ENCODE data around the gene PSME2. TPM values are rescaled to one million over a fixed set of nuclear protein-coding genes. Genes with fewer than 3 reads are reported as not detected.

Gene PSME2
- total RNA-seq, 8 experiments from 2014 or later = 77.2 to 504 (median 129) TPM

DNA sequence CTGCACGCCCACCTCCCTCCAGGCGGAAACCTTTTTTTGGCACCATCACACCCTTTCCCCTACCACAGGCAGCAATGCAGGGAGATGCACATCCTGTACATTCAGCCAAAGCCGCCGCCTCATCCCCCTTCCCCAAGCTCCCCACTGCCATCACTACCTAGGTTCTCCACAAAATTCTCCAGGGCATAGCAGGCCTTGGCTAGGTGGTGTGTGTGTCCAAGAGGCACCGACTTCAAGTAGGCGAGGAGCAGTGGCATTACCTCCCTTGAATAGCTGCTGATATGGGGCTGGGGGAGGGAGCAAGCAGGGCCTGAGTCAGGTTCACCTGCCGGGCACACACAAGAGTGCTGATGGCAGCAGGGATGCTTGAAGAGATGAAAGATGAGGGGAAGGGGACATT is 38.6 kb upstream of the PSME2 start:
- WGBS, 10 experiments = 90 to 100% (median 100%) methylated on average over 1 to 3 of the region's 7 CpGs; no CpG with 5 or more reads in 3 of the 10 experiments
- peaks cover 19 to 27% of the 10 kb centered on the region in 2 donors for H3K4me1 ChIP-seq (replicated peaks in 1 of 2)
- H3K27ac ChIP-seq = no peak overlapping the region
- in situ Hi-C loops (cut with MboI; ENCODE audit: low pct_unique_long_range_greater_than_20kb in 2 of 9, low sequenced_read_pairs in 9 of 9, unreplicated experiment in 9 of 9) = no loop called here
- no peak for ATAC-seq (replicated peaks in 6 of 8)
- no peak overlapping the region for H3K4me3 ChIP-seq

DNA sequence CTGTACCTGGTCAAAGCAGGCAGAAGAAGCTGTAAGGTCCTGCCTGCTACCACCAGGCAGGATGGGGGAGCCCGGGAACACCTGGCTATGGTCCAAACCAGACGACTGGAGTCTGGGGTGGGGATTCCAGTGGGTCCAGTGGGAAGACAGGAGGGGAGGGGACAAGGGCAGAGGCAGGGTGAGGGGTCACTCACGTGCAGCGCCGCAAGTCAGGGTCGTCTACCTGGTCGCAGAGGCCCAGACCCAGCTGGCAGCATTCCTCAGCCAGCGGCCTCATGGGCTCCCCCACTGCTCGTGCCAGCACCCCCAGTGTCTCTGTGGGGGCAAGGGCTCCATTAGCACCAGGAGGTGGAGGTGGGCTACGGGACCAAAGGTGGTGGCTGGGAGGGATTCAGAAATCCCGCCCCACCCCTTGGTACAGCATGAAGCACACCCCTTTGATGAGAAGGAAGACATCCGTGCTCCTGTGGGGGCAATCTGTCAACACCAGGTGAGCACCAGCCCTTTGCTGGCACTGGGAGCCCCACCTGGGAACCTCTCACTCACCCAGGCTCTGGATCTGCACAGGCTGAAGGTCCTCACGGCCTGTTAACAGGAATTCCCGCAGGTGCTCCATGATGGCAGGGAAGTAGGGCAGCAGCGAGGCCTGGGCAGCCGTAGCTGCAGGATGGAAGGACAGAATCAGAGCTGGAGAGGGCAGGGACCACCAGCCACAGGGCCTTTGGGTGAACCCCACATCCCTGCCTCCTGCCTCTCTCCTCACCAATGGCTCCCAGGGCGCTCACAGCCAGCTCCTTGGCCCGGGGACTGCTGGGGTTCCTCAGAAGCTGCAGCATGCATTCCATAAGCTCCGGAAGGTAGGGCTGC is 37.9 kb upstream of the PSME2 start:
- 83 to 100% (median 89%) methylated on average over 1 to 5 of the region's 19 CpGs; no CpG with 5 or more reads in 6 of the 10 experiments for WGBS, 10 experiments
- in situ Hi-C loops (cut with MboI; ENCODE audit: low pct_unique_long_range_greater_than_20kb in 2 of 9, low sequenced_read_pairs in 9 of 9, unreplicated experiment in 9 of 9) = no loop called here
- Histone ChIP-seq H3K4me3 (no peak overlapping the region), H3K27ac (no peak overlapping the region), H3K4me1 (replicated peaks in 1 of 2) (peaks cover 22 to 32% of the 10 kb centered on the region in 2 donors)
- no peak for ATAC-seq (replicated peaks in 6 of 8)

DNA sequence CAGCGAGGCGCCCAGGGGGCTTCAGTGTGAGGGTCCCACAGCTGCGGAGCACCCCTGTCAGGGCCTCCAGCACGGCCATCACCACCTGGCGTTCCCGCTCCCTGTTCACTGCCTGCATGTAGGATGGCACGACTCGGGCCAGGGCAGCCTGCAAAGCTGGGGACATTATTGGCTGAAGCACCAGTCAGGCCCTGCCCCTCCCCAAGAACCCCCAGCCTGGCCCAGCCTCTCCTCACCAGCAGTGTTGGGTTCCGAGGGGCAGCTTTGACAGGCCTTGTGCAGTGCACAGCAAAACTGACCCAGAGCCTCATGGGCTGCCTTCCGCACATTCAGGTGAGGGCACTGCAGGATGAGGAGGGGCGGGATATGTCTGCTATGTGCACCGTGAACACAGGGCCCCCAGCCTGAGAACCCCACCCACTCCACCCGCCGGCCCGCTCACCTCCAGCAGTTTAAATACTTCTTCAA is 36.6 kb upstream of the PSME2 start:
- in situ Hi-C loops (cut with MboI; ENCODE audit: low pct_unique_long_range_greater_than_20kb in 2 of 9, low sequenced_read_pairs in 9 of 9, unreplicated experiment in 9 of 9) = no loop called here
- H3K4me3 ChIP-seq = no peak overlapping the region
- 89 to 93% (median 90%) methylated on average over 2 to 5 of the region's 15 CpGs; no CpG with 5 or more reads in 7 of the 10 experiments for WGBS, 10 experiments
- ATAC-seq (replicated peaks in 6 of 8) = no peak
- H3K4me1 ChIP-seq (replicated peaks in 1 of 2) = peaks cover 24 to 30% of the 10 kb centered on the region in 2 donors
- H3K27ac ChIP-seq = no peak overlapping the region

DNA sequence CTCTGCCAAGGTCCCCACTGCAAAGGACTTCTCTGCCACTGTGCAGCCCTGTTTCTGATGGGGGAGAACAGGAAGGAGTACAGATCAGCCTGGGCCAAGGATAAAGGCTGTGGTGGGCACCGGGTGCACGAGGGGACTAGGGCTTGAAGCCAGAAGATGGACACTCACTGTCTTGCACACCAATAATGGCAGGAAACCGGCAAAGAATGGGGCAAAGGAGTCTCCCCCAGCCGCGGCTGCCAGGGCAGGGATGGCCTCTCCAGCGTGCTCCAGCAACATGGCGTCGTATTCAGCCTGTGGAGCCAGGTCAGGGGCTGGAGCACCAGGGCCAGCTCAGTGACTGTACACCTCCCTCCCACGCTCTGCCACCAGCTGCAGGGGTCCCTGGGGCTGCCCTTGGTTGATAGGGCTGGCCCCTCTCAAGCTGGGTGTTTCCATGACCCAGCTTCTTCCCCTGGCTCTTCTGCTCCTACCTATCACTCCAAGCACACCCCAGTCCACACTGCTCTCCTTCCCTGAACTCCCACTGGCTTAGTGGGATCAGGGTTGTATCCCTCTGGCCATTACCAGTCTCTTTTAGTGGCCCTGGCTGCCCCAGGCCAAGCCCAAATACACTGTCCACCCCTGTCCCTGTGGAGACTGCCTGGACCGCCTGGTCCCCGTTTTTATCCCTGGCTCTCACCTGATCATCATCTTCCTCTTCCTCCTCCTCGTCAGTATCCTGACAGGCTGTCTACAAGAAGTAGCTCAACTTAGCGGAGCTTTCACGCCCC is 35.9 kb upstream of the PSME2 start:
- Histone ChIP-seq H3K27ac (no peak overlapping the region), H3K4me1 (replicated peaks in 1 of 2) (peaks cover 19 to 25% of the 10 kb centered on the region in 2 donors), H3K4me3 (no peak overlapping the region)
- 80 to 100% (median 91%) methylated on average over 1 to 9 of the region's 14 CpGs; no CpG with 5 or more reads in 2 of the 10 experiments for WGBS, 10 experiments
- in situ Hi-C loops (cut with MboI; ENCODE audit: low pct_unique_long_range_greater_than_20kb in 2 of 9, low sequenced_read_pairs in 9 of 9, unreplicated experiment in 9 of 9) = no loop called here
- no peak for ATAC-seq (replicated peaks in 6 of 8)

DNA sequence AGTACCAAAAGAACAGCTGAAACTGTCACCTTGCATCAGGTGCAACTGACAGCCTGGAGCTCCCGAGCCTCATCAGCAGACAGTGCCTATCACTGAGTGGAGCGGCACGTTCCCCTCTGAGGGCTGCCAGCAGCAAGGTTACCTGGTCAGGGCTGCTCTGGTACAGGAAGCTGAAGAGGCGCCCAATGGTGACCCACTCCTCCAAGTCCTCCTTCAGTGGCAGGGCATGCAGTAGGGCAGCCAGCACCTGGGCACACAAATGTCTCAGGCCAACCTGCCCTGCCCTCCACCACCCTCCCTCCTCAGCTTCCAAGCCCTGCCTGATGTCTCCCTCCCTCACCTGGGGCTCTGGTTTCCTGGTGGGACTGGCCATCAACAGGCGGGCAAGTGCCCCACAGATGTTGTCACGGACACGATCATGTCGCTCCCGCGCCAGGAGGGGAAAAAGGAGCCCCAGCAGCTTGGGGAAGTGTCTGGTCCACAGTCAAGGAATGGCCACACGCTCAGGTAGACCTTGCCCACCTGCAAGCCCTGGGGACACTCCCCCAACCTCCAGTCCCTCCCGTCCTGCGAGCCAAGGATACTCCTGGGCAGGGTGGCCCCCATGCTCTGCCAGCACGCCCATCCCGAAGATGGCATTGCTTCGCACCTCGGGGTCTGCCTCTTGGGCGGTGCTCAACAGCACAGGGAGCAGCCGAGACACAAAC is 35.1 kb upstream of the PSME2 start:
- no peak overlapping the region for H3K27ac ChIP-seq
- 73 to 100% (median 98%) methylated on average over 1 to 8 of the region's 19 CpGs; no CpG with 5 or more reads in 5 of the 10 experiments for WGBS, 10 experiments
- in situ Hi-C loops (cut with MboI; ENCODE audit: low pct_unique_long_range_greater_than_20kb in 2 of 9, low sequenced_read_pairs in 9 of 9, unreplicated experiment in 9 of 9) = no loop called here

DNA sequence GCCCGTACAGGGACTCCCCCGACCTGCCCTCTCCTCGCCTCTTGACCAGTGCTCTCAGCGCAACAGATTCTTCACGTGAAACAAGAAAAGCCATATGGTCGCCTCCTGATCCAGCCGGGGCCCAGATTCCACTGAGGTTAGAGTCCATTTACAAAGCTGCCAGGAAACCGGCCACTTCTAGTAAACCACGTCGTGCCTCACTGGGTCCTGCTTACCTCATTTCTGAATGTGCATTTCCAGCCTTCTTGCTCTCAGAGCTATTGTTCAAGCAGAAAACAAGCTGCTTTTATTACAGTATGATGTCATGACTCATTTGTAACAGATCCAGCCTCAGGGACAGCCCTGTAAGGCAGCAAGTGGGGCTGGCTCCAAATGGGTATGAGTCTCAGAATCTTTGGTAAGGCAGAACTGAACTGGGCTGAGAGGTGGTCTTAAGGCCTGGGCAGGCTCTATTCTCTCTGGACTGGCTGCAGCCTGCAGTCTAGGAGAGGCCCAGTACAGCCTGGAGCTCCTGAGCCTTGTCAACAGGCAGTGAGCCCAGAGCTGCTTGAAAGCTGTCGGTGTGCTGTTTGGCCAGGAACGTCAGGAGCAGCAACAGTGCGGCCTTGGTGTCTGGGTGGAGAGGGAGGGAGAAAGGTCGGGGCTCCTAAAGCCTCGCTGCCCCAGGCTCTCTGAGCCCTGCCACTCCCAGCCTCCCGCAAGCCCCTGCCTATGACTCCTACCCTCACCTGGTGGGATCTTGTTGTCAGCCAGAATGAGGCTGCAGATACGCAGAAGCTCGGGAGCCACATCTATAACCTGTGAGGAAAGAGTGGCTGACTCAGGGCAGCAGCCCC is 33.8 kb upstream of the PSME2 start:
- Histone ChIP-seq H3K4me1 (replicated peaks in 1 of 2) (peaks cover 19 to 23% of the 10 kb centered on the region in 2 donors), H3K4me3 (no peak overlapping the region), H3K27ac (peak overlapping the region; percentile 87 to 89)
- in situ Hi-C loops (cut with MboI; ENCODE audit: low pct_unique_long_range_greater_than_20kb in 2 of 9, low sequenced_read_pairs in 9 of 9, unreplicated experiment in 9 of 9) = no loop called here
- ATAC-seq (replicated peaks in 6 of 8) = peak; percentile 43 to 89 (median 86)
- WGBS, 10 experiments = 60 to 100% (median 72%) methylated on average over 1 to 5 of the region's 18 CpGs; no CpG with 5 or more reads in 4 of the 10 experiments

More for the DNA sequence above, 35.1 kb upstream of the PSME2 start:
- H3K4me3 ChIP-seq = no peak overlapping the region
- no peak for ATAC-seq (replicated peaks in 6 of 8)
- H3K4me1 ChIP-seq (replicated peaks in 1 of 2) = peaks cover 19 to 23% of the 10 kb centered on the region in 2 donors

DNA sequence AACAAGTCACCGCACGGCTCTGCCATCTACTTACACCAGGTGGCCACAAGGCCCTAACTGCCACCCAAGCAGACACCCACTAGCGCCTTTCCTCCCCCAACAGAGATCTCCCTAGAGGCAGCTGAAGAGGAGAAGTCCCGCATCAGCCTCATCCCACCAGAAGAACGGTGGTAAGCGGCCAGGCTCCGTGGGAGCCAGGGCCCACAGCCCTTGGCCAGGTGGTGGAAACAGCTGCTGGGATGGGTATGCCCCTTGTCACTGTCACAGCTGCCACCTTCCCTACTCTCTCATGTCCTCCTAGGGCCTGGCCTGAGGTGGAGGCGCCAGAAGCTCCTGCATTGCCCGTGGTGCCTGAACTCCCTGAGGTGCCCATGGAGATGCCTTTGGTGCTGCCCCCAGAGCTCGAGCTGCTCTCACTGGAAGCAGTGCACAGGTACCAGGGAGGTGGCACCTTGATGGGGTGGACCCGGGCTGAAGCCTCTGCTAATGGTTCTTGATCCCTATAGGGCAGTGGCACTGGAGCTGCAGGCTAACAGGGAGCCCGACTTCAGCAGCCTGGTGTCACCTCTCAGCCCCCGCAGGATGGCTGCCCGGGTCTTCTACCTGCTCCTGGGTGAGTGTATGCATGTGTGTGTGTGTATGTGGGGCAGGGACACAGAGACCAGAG is 33.0 kb upstream of the PSME2 start:
- ATAC-seq (replicated peaks in 6 of 8) = peak in 2 of 8 experiments; percentile 0 to 1
- Histone ChIP-seq H3K27ac (peak overlapping the region; percentile 87 to 89), H3K4me1 (replicated peaks in 1 of 2) (peaks cover 19 to 23% of the 10 kb centered on the region in 2 donors), H3K4me3 (no peak overlapping the region)
- in situ Hi-C loops (cut with MboI; ENCODE audit: low pct_unique_long_range_greater_than_20kb in 2 of 9, low sequenced_read_pairs in 9 of 9, unreplicated experiment in 9 of 9) = no loop called here
- 78 to 100% (median 100%) methylated on average over 1 to 5 of the region's 14 CpGs; no CpG with 5 or more reads in 5 of the 10 experiments for WGBS, 10 experiments

DNA sequence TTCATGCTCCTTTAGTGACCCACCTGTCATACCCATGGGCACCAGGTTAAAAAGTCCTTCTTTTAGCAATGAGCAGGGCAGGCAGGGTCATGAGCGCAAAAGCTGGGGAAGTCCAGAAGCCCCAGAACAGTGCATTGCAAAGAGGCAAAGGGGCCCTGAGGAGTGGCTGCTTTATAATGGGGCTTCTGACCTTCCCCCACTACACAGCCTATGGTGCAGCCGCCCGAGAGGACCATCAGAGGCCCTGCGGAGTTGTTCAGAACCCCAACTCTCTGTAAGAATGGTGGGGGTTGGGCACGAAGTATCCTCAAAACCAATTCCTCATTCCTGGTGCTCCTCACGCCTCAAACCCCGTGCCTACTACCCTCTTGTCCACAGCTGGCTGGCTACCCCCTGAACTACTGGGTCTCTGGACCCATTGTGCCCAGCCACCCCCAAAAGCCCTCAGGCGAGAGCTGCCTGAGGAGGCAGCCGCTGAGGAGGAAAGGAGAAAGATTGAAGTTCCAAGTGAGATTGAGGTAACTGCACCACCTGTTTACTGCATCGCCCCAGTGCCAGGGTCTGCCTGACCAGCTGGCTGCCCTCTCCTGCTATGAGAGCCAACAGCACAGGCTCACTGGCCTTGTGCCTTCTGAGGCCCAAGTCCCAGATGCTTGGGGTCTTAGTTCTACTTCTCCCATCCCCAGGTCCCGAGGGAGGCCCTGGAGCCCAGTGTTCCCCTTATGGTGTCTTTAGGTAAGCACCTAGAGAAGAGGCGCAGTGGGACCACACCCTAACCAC is 32.2 kb upstream of the PSME2 start:
- WGBS, 10 experiments = 60 to 100% (median 79%) methylated on average over 1 to 5 of the region's 12 CpGs; no CpG with 5 or more reads in 6 of the 10 experiments
- H3K27ac ChIP-seq = peak overlapping the region in 1 of 2 donors; percentile 87
- no peak for ATAC-seq (replicated peaks in 6 of 8)
- in situ Hi-C loops (cut with MboI; ENCODE audit: low pct_unique_long_range_greater_than_20kb in 2 of 9, low sequenced_read_pairs in 9 of 9, unreplicated experiment in 9 of 9) = no loop called here
- H3K4me3 ChIP-seq = no peak overlapping the region
- H3K4me1 ChIP-seq (replicated peaks in 1 of 2) = peaks cover 19 to 23% of the 10 kb centered on the region in 2 donors

DNA sequence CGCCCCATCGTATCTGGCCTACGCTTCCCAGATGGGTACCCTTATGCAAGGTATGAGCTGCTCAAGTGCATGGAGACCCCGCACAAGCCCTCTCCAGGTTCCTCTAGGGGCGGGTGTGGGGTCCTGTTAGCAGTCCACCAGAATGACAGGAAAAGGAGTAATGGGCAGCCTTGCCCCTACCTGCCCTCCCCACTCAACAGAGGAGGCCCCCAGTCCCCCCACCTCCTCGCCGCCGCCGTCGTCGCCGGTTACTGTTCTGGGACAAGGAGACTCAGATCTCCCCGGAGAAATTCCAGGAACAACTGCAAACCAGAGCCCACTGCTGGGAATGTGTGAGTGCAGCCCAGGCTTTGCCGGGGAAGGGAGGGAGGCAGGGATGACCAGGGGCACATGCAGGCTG is 31.5 kb upstream of the PSME2 start:
- no peak for ATAC-seq (replicated peaks in 6 of 8)
- Histone ChIP-seq H3K27ac (no peak overlapping the region), H3K4me1 (replicated peaks in 1 of 2) (peaks cover 19 to 23% of the 10 kb centered on the region in 2 donors), H3K4me3 (no peak overlapping the region)
- in situ Hi-C loops (cut with MboI; ENCODE audit: low pct_unique_long_range_greater_than_20kb in 2 of 9, low sequenced_read_pairs in 9 of 9, unreplicated experiment in 9 of 9) = no loop called here
- 87% methylated on average over 4 of the region's 14 CpGs; no CpG with 5 or more reads in 9 of the 10 experiments for WGBS, 10 experiments

DNA sequence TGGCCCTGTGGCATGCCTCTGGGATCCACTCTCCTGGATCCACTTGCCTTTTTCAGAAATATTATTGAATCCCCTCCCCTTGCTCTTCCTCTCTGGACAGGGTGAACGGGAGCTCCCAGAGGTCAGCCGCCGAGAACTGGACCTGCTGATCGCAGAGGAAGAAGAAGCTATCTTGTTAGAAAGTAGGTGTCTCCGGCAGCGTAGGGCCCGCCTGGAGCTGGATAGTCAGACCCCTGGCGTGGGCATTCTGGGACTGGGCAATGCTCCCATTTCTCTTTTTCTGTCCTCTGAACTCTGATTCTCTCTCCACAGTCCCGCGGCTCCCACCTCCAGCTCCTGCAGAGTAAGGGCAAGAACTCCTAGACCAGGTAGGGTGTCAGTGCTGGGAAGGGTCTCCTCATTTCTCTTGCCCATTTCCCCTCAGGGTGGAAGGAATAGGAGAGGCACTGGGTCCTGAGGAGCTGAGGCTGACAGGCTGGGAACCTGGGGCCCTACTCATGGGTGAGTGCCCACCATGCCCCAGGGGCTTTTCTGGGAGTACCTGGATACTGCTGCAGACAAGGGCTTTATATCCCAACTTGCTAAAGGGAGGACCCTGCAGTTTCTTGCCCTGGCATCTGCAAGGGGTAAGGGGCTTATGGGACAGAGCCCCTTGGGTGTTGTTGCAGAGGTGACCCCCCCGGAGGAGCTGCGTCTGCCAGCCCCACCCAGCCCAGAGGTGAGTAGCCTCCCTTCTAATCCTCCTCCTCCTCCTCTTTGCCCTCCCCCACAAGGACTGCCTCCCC is 30.8 kb upstream of the PSME2 start:
- in situ Hi-C loops (cut with MboI; ENCODE audit: low pct_unique_long_range_greater_than_20kb in 2 of 9, low sequenced_read_pairs in 9 of 9, unreplicated experiment in 9 of 9) = no loop called here
- ATAC-seq (replicated peaks in 6 of 8) = no peak
- H3K27ac ChIP-seq = no peak overlapping the region
- no peak overlapping the region for H3K4me3 ChIP-seq
- WGBS, 10 experiments = 86 to 100% (median 90%) methylated on average over 4 to 8 of the region's 12 CpGs; no CpG with 5 or more reads in 7 of the 10 experiments
- H3K4me1 ChIP-seq (replicated peaks in 1 of 2) = peaks cover 19 to 23% of the 10 kb centered on the region in 2 donors
